GM12892 (cell line): Measurements from ENCODE around the gene OPHN1.

Experiments
- POLR2A ChIP-seq: IDR thresholded peaks from 2 replicates; pipeline ENCODE4 v1.6.1; 2011; ENCODE audit warnings: low read depth, low read length, control low read depth
- POLR2AphosphoS5 ChIP-seq: IDR thresholded peaks from 2 replicates; pipeline ENCODE4 v1.6.1; 2011; ENCODE audit warnings: low read depth, low read length, control low read depth

GRCh38 chrX:68411729-68412128 is 21.6 kb downstream of the OPHN1 start:
- TF ChIP-seq POLR2A: no peak
- no peak for TF ChIP-seq POLR2AphosphoS5
